K562 (cell line): ENCODE results near the gene PES1. TPM values are rescaled to one million over a fixed set of nuclear protein-coding genes. Genes with fewer than 3 reads are reported as not detected.

Source experiments
- ATAC-seq: fragments of 200-7000 bp; cut with Tn5 transposase; 3 replicates; pipeline ENCODE4 v1.9.1; 2020; ENCODE audit warnings: moderate library complexity
- BruUV-seq: library from RNA; stranded (reverse); fragments of 400-500 nt; replicated peaks from 2 replicates; lab custom pipeline; 2021; lab: Mats Ljungman, UMichigan
- CTCF ChIA-PET: fragments of 300-600 bp; formaldehyde crosslinking; extraction: SDS; loops from one replicate; lab custom pipeline; 2021; ENCODE audit warnings: low intra/inter-chr PET ratio; lab: Yijun Ruan, JAX
- POLR2A ChIA-PET: fragments of 300-600, 350-650 bp; sonication (Branson Sonifier 250); formaldehyde crosslinking; extraction: SDS; loops from one replicate; lab custom pipeline; 2021; ENCODE audit warnings: antibody characterized with exemption, inconsistent platforms; lab: Yijun Ruan, JAX
- DNase-seq, 4 experiments: peaks; one replicate each; pipeline versions ENCODE4 v3.0.0 to v3.0.0-alpha.2; 2011 to 2018; ENCODE audit warnings: low spot score in 3 of 4, mixed read lengths in 3 of 4; ENCODE audit errors: extremely low read depth in 1 of 4
- FAIRE-seq: peaks from 2 replicates; lab custom pipeline; 2011; peaks lifted over from hg19 to GRCh38; lab: Jason Lieb, UNC
- H2AFZ ChIP-seq: 2 replicates; pipeline ENCODE4 v1.6.0; 2011; ENCODE audit warnings: low read depth, low read length, control low read depth, inconsistent platforms
- H3K27ac ChIP-seq: fragments of 200-600 bp; 3 replicates; pipeline ENCODE4 v1.8.0; 2011; ENCODE audit warnings: low read depth, mild to moderate bottlenecking, control low read depth, inconsistent platforms, low read length, moderate library complexity, mixed read lengths; ENCODE audit errors: extremely low read depth
- H3K27me3 ChIP-seq, 2 experiments: fragments of 300-600 bp in 1 of 2; 2 replicates in 1 of 2; 3 replicates in 1 of 2; pipeline versions ENCODE4 v1.6.0 to v1.8.0; 2011; ENCODE audit warnings: inconsistent platforms in 2 of 2, low read length in 2 of 2, mild to moderate bottlenecking in 1 of 2, mixed read lengths in 1 of 2, moderate library complexity in 1 of 2; ENCODE audit not compliant: control insufficient read depth in 2 of 2, insufficient read depth in 2 of 2
- H3K36me3 ChIP-seq: fragments of 300-600 bp; 3 replicates; pipeline ENCODE4 v1.8.0; 2011; ENCODE audit warnings: mild to moderate bottlenecking, low read length, inconsistent platforms; ENCODE audit not compliant: control insufficient read depth, insufficient read depth
- H3K4me1 ChIP-seq, 2 experiments: fragments of 200-600 bp in 1 of 2; replicated peaks in 1 of 2; 2 replicates in 1 of 2; 3 replicates in 1 of 2; pipeline versions ENCODE4 v1.5.1 to v1.8.0; 2011; ENCODE audit warnings: inconsistent platforms in 2 of 2, low read length in 2 of 2, mild to moderate bottlenecking in 1 of 2, mixed read lengths in 1 of 2, moderate library complexity in 1 of 2; ENCODE audit not compliant: control insufficient read depth in 2 of 2, insufficient read depth in 2 of 2
- H3K4me2 ChIP-seq: 2 replicates; pipeline ENCODE4 v1.6.1; 2011; ENCODE audit warnings: low read length, control low read depth, inconsistent platforms, mixed read lengths; ENCODE audit not compliant: insufficient read depth
- H3K4me3 ChIP-seq: fragments of 200-600 bp; sonication (generic), shearing (Covaris generic); 2 replicates; pipeline ENCODE4 v1.5.1; 2016; ENCODE audit warnings: control low read depth, inconsistent platforms
- H3K79me2 ChIP-seq: fragments of 200-600 bp; 3 replicates; pipeline ENCODE4 v1.8.0; 2011; ENCODE audit warnings: low read length, inconsistent platforms; ENCODE audit not compliant: control insufficient read depth, insufficient read depth
- H3K9ac ChIP-seq, 2 experiments: 2 replicates each; pipeline versions ENCODE4 v1.6.0 to v1.6.1; 2011; ENCODE audit warnings: low read depth in 2 of 2, low read length in 2 of 2, control low read depth in 1 of 2, inconsistent platforms in 1 of 2, mild to moderate bottlenecking in 1 of 2, mixed read lengths in 1 of 2; ENCODE audit not compliant: insufficient read depth in 1 of 2
- H3K9me1 ChIP-seq: one replicate; pipeline ENCODE4 v1.6.0; 2011; ENCODE audit warnings: inconsistent platforms, mild to moderate bottlenecking, low read length, moderate library complexity; ENCODE audit not compliant: control insufficient read depth, insufficient read depth
- H3K9me3 ChIP-seq: replicated peaks from 2 replicates; pipeline ENCODE4 v1.5.1; 2011; ENCODE audit warnings: low read depth, low read length, inconsistent platforms; ENCODE audit not compliant: control insufficient read depth, insufficient read depth
- H4K20me1 ChIP-seq: replicated peaks from 2 replicates; pipeline ENCODE4 v1.6.1; 2011; ENCODE audit warnings: low read length, inconsistent platforms, mixed read lengths; ENCODE audit not compliant: control insufficient read depth, insufficient read depth
- BRF1 ChIP-seq: IDR thresholded peaks from 3 replicates; pipeline ENCODE4 v1.6.1; 2011; ENCODE audit warnings: borderline replicate concordance, mild to moderate bottlenecking; ENCODE audit not compliant: insufficient read length; ENCODE audit errors: extremely low read depth
- CBX5 ChIP-seq: IDR thresholded peaks from 2 replicates; pipeline ENCODE4 v1.6.1; 2014; ENCODE audit warnings: low read depth, borderline replicate concordance
- CBX8 ChIP-seq: fragments of 200-600 bp; sonication (generic); IDR thresholded peaks from 2 replicates; pipeline ENCODE4 v1.6.1; 2012; ENCODE audit warnings: borderline replicate concordance, mixed run types, low read depth, mild to moderate bottlenecking, moderate library complexity, mixed read lengths, low read length, control low read depth, inconsistent platforms; ENCODE audit not compliant: poor library complexity, severe bottlenecking; ENCODE audit errors: extremely low read depth
- ELK1 ChIP-seq: sonication (generic); formaldehyde crosslinking; IDR thresholded peaks from 2 replicates; pipeline ENCODE4 v1.8.1; 2022; ENCODE audit warnings: missing genetic modification reagents
- FOXK2 ChIP-seq, 2 experiments: fragments of 450-650 bp; IDR thresholded peaks in 1 of 2; conservative IDR thresholded peaks in 1 of 2; 2 replicates each; pipeline ENCODE4 v1.6.1; 2016; ENCODE audit warnings: low read depth in 2 of 2, mild to moderate bottlenecking in 1 of 2
- FOXP1 ChIP-seq: sonication (generic); formaldehyde crosslinking; IDR thresholded peaks from 2 replicates; pipeline ENCODE4 v1.8.0; 2022; ENCODE audit warnings: mild to moderate bottlenecking, missing genetic modification reagents
- GABPB1 ChIP-seq: sonication (generic); formaldehyde crosslinking; IDR thresholded peaks from 2 replicates; pipeline ENCODE4 v1.8.0; 2022; ENCODE audit warnings: mild to moderate bottlenecking, missing genetic modification reagents
- GTF2A2 ChIP-seq: IDR thresholded peaks from 2 replicates; pipeline ENCODE4 v1.6.1; 2016; ENCODE audit warnings: mild to moderate bottlenecking, missing genetic modification characterization, missing compliant biosample characterization
- L3MBTL2 ChIP-seq: fragments of 450-650 bp; IDR thresholded peaks from 2 replicates; pipeline ENCODE4 v1.6.1; 2016; ENCODE audit warnings: mild to moderate bottlenecking, moderate library complexity
- POLR3A ChIP-seq: IDR thresholded peaks from 2 replicates; pipeline ENCODE4 v1.6.1; 2011; ENCODE audit warnings: borderline replicate concordance, mild to moderate bottlenecking, moderate library complexity; ENCODE audit not compliant: insufficient read length, insufficient read depth; ENCODE audit errors: extremely low read depth
- PYGO2 ChIP-seq: fragments of 450-650 bp; IDR thresholded peaks from 2 replicates; pipeline ENCODE4 v1.6.1; 2016; ENCODE audit warnings: mild to moderate bottlenecking, missing genetic modification characterization, moderate library complexity, missing compliant biosample characterization
- SPI1 ChIP-seq: IDR thresholded peaks from 2 replicates; pipeline ENCODE4 v1.6.1; 2011; ENCODE audit warnings: low read depth, low read length, control low read depth, borderline replicate concordance
- U2AF1 ChIP-seq: fragments of 200-400 bp; formaldehyde crosslinking; optimal IDR thresholded peaks from 2 replicates; pipeline ENCODE3; 2017; ENCODE audit warnings: mild to moderate bottlenecking, low read depth, low read length, moderate library complexity
- ZNF551 ChIP-seq: fragments of 250-450 bp; sonication (Bioruptor Pico); IDR thresholded peaks from 2 replicates; pipeline ENCODE4 v1.5.0; 2021; ENCODE audit warnings: mild to moderate bottlenecking, moderate library complexity
- WGBS: fragments of 100-300 bp; shearing (Covaris generic); methylation state at CpG from one replicate; pipeline ENCODE4 v1.1.6; 2016; ENCODE audit warnings: low coverage, mixed read lengths; ENCODE audit not compliant: insufficient coverage; ENCODE audit errors: missing lambda C conversion rate; 5-methylcytosine and 5-hydroxymethylcytosine counted together
- in situ Hi-C: fragments of 300-500 bp; cut with MboI; formaldehyde crosslinking; loops from 4 replicates; pipeline ENCODE4 v1.15.0; 2018; ENCODE audit warnings: inconsistent platforms, mixed read lengths
- intact Hi-C: fragments of 100-400 bp; cut with micrococcal nuclease; formaldehyde crosslinking; loops from 2 replicates; pipeline ENCODE4 v1.14.2; 2022
- polyA plus RNA-seq, 8 experiments: library from polyadenylated mRNA; depleted of rRNA in 4 of 8; stranded (reverse) in 5 of 8; unstranded in 3 of 8; fragments of >200 nt; fragmentation: Nextera tagmentation in 2 of 8; fragmentation: Illumina TruSeq in 1 of 8; extraction: Ambion mirVana in 2 of 8; extraction: Trizol in 1 of 8; gene quantifications; 2 replicates each; pipeline versions ENCODE4 v1.2.1 to v1.2.3, GENCODE V29; 2011 to 2014; ENCODE audit warnings: inconsistent platforms in 1 of 8, missing spikeins in 1 of 8
- total RNA-seq, 7 experiments: library from RNA; depleted of rRNA in 6 of 7; stranded (reverse); fragments of >200 nt in 6 of 7; fragmentation: Illumina TruSeq in 2 of 7; extraction: Trizol in 2 of 7; gene quantifications; 2 replicates each; pipeline versions ENCODE4 v1.2.1 to v1.2.3, GENCODE V29; 2011 to 2021; ENCODE audit warnings: low replicate concordance in 1 of 7
- TF ChIP-seq, protein P1 (sequence below): fragments of 250-450 bp; sonication (Bioruptor Pico); IDR thresholded peaks from 2 replicates; pipeline ENCODE4 v1.5.0; 2021; ENCODE audit warnings: mild to moderate bottlenecking, moderate library complexity
- TF ChIP-seq, protein P2 (sequence below): fragments of 150-350 bp; conservative IDR thresholded peaks from 2 replicates; pipeline ENCODE4 v1.6.1; 2014; ENCODE audit warnings: low read length

The PES1 gene
- total and polyA plus RNA-seq, 9 of the 15 experiments (the other 6 are each of a cell fraction or from before 2014, with no cell fraction given): 6.5 to 158 (median 94.3) TPM

GRCh38 chr22:30614268-30614667, 22.6 kb upstream of the PES1 start:
- ChIA-PET POLR2A (no interaction called here), CTCF (no interaction called here)
- intact Hi-C loops: no loop called here
- H3K9me3 ChIP-seq: no peaks in the 10 kb centered on the region
- no TSS peak for BruUV-seq
- H3K9ac ChIP-seq: no peak overlapping the region
- H3K79me2 ChIP-seq: no peaks in the 10 kb centered on the region
- no peak overlapping the region for H3K27ac ChIP-seq
- no peaks in the 10 kb centered on the region for H3K9me1 ChIP-seq
- no peaks in the 10 kb centered on the region for H3K27me3 ChIP-seq
- H4K20me1 ChIP-seq: no peaks in the 10 kb centered on the region
- H3K4me2 ChIP-seq: no peak overlapping the region
- FAIRE-seq (no peak), ATAC-seq (no peak), DNase-seq (no peak)
- no peak overlapping the region for H2AFZ ChIP-seq
- in situ Hi-C loops: no loop called here
- no peaks in the 10 kb centered on the region for H3K36me3 ChIP-seq
- no peak overlapping the region for H3K4me3 ChIP-seq
- peaks cover 3 to 9% of the 10 kb centered on the region in 2 experiments; a peak in 4 of 5 replicates for H3K4me1 ChIP-seq
- WGBS: 39% methylated on average over 2 of the region's 7 CpGs
- TF ChIP-seq BRF1 (no peak), CBX5 (no peak), PYGO2 (tag) (no peak), ZNF551 (CRISPR knock-in tag) (no peak), FOXK2 (conservative IDR thresholded peaks at IDR 0.05 in 1 of 2, IDR thresholded peaks at IDR 0.05 in 1 of 2; ENCODE audit: low read depth in 2 of 2) (no peak), GTF2A2 (tag) (no peak), L3MBTL2 (no peak), GABPB1 (CRISPR knock-in tag) (no peak), FOXP1 (CRISPR knock-in tag) (no peak), ELK1 (CRISPR knock-in tag) (no peak), CBX8 (no peak), POLR3A (no peak), SPI1 (no peak), U2AF1 (no peak)
- TF ChIP-seq, protein P1, sequence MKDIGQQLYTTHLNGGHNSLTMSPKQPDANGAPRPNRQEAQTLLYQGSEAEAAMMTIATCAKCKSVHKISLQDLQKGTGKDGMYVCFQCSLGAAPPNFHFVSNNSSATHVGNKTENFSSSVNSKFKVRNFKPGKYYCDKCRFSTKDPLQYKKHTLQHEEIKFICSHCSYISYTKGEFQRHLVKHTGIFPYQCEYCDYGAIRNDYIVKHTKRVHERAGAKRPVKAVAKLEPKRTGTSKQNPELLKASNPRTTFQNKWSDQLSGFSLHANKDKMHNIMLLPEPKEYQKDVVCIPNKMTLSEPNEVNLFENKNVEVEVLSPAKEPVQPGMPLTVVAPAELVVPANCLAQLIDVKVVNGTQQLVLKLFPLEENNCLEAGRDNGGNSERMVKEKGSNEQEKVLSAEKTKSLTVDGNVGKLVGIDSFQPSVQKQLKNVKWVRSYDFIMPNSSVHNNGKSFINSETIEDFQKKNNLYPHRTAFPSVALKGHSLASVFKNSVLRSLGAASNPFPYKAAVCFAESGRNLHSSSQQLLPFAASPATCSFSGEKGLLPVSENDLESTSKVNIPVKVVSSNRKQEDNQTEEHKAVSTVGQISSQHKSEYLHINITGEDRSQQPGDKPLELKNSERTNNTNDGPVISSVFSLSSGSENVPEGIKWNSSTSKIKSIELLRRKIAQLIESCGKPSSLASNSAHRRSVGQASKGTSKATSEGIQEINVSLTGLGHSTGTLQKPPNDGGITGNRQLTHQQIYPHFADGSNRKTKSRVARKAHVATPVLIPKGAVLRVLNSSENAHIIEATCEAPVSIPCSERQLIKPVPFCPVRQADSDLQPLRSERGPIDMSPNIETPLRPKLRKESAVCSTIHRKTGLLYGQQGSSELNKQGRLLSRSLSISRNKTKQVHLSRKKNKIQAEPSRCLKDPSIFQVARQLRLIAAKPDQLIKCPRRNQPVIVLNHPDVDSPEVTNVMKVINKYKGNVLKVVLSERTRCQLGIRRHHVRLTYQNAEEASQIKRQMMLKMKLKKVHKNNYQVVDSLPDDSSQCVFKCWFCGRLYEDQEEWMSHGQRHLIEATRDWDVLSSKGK: no peak
- TF ChIP-seq, protein P2, sequence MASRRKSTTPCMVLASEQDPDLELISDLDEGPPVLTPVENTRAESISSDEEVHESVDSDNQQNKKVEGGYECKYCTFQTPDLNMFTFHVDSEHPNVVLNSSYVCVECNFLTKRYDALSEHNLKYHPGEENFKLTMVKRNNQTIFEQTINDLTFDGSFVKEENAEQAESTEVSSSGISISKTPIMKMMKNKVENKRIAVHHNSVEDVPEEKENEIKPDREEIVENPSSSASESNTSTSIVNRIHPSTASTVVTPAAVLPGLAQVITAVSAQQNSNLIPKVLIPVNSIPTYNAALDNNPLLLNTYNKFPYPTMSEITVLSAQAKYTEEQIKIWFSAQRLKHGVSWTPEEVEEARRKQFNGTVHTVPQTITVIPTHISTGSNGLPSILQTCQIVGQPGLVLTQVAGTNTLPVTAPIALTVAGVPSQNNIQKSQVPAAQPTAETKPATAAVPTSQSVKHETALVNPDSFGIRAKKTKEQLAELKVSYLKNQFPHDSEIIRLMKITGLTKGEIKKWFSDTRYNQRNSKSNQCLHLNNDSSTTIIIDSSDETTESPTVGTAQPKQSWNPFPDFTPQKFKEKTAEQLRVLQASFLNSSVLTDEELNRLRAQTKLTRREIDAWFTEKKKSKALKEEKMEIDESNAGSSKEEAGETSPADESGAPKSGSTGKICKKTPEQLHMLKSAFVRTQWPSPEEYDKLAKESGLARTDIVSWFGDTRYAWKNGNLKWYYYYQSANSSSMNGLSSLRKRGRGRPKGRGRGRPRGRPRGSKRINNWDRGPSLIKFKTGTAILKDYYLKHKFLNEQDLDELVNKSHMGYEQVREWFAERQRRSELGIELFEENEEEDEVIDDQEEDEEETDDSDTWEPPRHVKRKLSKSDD: no peak
